ENCODE results near the gene ATN1.
A peak's percentile ranks its signal among the peaks of the same experiment; 100 is the strongest.

The ATN1 gene

DNA sequence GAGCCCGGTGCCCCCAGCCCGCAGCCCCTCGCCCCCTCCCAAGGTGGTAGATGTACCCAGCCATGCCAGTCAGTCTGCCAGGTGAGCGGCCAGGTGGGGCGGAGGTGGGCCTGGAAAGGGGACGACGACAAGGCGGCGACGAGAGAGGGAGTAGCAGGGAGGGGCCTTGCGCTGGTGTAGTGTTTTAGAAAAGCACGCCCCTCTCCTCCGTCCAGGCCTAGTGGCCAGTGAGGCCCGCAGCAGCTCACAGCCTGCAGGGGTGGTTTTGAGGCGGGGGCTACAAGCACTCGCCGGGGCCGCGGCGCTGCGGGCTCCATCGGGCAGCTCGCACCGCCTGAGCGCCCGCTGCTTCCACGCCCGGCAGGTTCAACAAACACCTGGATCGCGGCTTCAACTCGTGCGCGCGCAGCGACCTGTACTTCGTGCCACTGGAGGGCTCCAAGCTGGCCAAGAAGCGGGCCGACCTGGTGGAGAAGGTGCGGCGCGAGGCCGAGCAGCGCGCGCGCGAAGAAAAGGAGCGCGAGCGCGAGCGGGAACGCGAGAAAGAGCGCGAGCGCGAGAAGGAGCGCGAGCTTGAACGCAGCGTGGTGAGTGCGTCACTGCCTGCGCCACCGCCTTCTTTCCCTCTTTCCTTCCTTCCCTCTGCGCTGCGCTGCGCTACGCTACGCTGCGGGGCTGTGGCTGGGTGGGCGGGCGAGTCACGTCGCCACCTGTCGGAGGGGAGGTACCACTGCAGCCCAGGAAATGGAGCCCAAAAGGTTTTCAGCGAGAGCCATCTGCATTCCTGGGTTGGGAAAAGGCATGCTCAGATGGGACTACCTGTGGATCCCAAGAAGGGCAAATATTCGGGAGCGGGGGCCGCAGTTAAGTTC lies 10.0 kb downstream of the ATN1 start (continued):
- TF ChIP-seq ZNF223 (tag by site-specific recombination; IDR thresholded peaks at IDR 0.05), result peak; percentile 81
- TF ChIP-seq ZNF248 (tag by site-specific recombination; IDR thresholded peaks at IDR 0.05), result no peak
- no peak for TF ChIP-seq HOXA7 (CRISPR knock-in tag; IDR thresholded peaks at IDR 0.05; ENCODE audit: borderline replicate concordance)
- no peak for TF ChIP-seq ZNF521 (tag by site-specific recombination; IDR thresholded peaks at IDR 0.05)
- TF ChIP-seq, protein P1, sequence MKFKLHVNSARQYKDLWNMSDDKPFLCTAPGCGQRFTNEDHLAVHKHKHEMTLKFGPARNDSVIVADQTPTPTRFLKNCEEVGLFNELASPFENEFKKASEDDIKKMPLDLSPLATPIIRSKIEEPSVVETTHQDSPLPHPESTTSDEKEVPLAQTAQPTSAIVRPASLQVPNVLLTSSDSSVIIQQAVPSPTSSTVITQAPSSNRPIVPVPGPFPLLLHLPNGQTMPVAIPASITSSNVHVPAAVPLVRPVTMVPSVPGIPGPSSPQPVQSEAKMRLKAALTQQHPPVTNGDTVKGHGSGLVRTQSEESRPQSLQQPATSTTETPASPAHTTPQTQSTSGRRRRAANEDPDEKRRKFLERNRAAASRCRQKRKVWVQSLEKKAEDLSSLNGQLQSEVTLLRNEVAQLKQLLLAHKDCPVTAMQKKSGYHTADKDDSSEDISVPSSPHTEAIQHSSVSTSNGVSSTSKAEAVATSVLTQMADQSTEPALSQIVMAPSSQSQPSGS (tag by site-specific recombination; IDR thresholded peaks at IDR 0.05; ENCODE audit: low read depth), result 0 out of 2 replicates have a peak, but pooled peaks have one; percentile 3
- peak; percentile 89 for TF ChIP-seq ZNF660 (tag by site-specific recombination; IDR thresholded peaks at IDR 0.05)
- peak; percentile 98 for TF ChIP-seq ZFP37 (tag by site-specific recombination; IDR thresholded peaks at IDR 0.05)
- TF ChIP-seq ZXDB (tag by site-specific recombination; IDR thresholded peaks at IDR 0.05), result peak; percentile 94
- peak; percentile 76; the same call in 1 of the 2 replicates for TF ChIP-seq ZBTB20 (tag by site-specific recombination; IDR thresholded peaks at IDR 0.05)
- peak; percentile 75; the same call in 1 of the 2 replicates for TF ChIP-seq ZNF394 (tag by site-specific recombination; IDR thresholded peaks at IDR 0.05; ENCODE audit: borderline replicate concordance)
- peak; percentile 94 for TF ChIP-seq KLF8 (tag by site-specific recombination; IDR thresholded peaks at IDR 0.05)
- TF ChIP-seq ZBTB8A (tag by site-specific recombination; IDR thresholded peaks at IDR 0.05), result peak; percentile 87
- TF ChIP-seq ZNF701 (tag by site-specific recombination; IDR thresholded peaks at IDR 0.05), result no peak
- TF ChIP-seq, protein P2, sequence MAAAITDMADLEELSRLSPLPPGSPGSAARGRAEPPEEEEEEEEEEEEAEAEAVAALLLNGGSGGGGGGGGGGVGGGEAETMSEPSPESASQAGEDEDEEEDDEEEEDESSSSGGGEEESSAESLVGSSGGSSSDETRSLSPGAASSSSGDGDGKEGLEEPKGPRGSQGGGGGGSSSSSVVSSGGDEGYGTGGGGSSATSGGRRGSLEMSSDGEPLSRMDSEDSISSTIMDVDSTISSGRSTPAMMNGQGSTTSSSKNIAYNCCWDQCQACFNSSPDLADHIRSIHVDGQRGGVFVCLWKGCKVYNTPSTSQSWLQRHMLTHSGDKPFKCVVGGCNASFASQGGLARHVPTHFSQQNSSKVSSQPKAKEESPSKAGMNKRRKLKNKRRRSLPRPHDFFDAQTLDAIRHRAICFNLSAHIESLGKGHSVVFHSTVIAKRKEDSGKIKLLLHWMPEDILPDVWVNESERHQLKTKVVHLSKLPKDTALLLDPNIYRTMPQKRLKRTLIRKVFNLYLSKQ (tag by site-specific recombination; IDR thresholded peaks at IDR 0.05; ENCODE audit: borderline replicate concordance), result no peak
- TF ChIP-seq, protein P3, sequence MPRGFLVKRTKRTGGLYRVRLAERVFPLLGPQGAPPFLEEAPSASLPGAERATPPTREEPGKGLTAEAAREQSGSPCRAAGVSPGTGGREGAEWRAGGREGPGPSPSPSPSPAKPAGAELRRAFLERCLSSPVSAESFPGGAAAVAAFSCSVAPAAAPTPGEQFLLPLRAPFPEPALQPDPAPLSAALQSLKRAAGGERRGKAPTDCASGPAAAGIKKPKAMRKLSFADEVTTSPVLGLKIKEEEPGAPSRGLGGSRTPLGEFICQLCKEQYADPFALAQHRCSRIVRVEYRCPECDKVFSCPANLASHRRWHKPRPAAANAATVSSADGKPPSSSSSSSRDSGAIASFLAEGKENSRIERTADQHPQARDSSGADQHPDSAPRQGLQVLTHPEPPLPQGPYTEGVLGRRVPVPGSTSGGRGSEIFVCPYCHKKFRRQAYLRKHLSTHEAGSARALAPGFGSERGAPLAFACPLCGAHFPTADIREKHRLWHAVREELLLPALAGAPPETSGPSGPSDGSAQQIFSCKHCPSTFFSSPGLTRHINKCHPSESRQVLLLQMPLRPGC (tag by site-specific recombination; IDR thresholded peaks at IDR 0.05), result peak; percentile 87
- TF ChIP-seq, protein P4, sequence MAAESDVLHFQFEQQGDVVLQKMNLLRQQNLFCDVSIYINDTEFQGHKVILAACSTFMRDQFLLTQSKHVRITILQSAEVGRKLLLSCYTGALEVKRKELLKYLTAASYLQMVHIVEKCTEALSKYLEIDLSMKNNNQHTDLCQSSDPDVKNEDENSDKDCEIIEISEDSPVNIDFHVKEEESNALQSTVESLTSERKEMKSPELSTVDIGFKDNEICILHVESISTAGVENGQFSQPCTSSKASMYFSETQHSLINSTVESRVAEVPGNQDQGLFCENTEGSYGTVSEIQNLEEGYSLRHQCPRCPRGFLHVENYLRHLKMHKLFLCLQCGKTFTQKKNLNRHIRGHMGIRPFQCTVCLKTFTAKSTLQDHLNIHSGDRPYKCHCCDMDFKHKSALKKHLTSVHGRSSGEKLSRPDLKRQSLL (tag by site-specific recombination; IDR thresholded peaks at IDR 0.05), result no peak; the same call in none of the 2 replicates
- TF ChIP-seq, protein P5, sequence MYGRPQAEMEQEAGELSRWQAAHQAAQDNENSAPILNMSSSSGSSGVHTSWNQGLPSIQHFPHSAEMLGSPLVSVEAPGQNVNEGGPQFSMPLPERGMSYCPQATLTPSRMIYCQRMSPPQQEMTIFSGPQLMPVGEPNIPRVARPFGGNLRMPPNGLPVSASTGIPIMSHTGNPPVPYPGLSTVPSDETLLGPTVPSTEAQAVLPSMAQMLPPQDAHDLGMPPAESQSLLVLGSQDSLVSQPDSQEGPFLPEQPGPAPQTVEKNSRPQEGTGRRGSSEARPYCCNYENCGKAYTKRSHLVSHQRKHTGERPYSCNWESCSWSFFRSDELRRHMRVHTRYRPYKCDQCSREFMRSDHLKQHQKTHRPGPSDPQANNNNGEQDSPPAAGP (tag by site-specific recombination; IDR thresholded peaks at IDR 0.05), result peak; percentile 93
- TF ChIP-seq, protein P6, sequence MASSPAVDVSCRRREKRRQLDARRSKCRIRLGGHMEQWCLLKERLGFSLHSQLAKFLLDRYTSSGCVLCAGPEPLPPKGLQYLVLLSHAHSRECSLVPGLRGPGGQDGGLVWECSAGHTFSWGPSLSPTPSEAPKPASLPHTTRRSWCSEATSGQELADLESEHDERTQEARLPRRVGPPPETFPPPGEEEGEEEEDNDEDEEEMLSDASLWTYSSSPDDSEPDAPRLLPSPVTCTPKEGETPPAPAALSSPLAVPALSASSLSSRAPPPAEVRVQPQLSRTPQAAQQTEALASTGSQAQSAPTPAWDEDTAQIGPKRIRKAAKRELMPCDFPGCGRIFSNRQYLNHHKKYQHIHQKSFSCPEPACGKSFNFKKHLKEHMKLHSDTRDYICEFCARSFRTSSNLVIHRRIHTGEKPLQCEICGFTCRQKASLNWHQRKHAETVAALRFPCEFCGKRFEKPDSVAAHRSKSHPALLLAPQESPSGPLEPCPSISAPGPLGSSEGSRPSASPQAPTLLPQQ (tag by site-specific recombination; IDR thresholded peaks at IDR 0.05), result peak; percentile 82
- TF ChIP-seq, protein P7, sequence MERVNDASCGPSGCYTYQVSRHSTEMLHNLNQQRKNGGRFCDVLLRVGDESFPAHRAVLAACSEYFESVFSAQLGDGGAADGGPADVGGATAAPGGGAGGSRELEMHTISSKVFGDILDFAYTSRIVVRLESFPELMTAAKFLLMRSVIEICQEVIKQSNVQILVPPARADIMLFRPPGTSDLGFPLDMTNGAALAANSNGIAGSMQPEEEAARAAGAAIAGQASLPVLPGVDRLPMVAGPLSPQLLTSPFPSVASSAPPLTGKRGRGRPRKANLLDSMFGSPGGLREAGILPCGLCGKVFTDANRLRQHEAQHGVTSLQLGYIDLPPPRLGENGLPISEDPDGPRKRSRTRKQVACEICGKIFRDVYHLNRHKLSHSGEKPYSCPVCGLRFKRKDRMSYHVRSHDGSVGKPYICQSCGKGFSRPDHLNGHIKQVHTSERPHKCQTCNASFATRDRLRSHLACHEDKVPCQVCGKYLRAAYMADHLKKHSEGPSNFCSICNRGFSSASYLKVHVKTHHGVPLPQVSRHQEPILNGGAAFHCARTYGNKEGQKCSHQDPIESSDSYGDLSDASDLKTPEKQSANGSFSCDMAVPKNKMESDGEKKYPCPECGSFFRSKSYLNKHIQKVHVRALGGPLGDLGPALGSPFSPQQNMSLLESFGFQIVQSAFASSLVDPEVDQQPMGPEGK (tag by site-specific recombination; IDR thresholded peaks at IDR 0.05), result peak; percentile 53; the same call in 1 of the 2 replicates
- no peak for TF ChIP-seq TCF7L2 (IDR thresholded peaks at IDR 0.05; ENCODE audit: borderline replicate concordance, low read depth, low read length)
- TF ChIP-seq GLIS1 (tag by site-specific recombination; IDR thresholded peaks at IDR 0.05), result peak; percentile 39; the same call in 1 of the 2 replicates
- TF ChIP-seq, protein P8, sequence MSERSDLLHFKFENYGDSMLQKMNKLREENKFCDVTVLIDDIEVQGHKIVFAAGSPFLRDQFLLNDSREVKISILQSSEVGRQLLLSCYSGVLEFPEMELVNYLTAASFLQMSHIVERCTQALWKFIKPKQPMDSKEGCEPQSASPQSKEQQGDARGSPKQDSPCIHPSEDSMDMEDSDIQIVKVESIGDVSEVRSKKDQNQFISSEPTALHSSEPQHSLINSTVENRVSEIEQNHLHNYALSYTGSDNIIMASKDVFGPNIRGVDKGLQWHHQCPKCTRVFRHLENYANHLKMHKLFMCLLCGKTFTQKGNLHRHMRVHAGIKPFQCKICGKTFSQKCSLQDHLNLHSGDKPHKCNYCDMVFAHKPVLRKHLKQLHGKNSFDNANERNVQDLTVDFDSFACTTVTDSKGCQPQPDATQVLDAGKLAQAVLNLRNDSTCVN (tag by site-specific recombination; optimal IDR thresholded peaks at IDR 0.05), result peak; percentile 100
- peak; percentile 55; the same call in 1 of the 2 replicates for TF ChIP-seq ZBTB7A (tag by site-specific recombination; IDR thresholded peaks at IDR 0.05; ENCODE audit: low read depth)
- peak; percentile 97 for TF ChIP-seq KLF9 (tag by site-specific recombination; IDR thresholded peaks at IDR 0.05; ENCODE audit: low read depth)
- TF ChIP-seq ZNF391 (tag by site-specific recombination; IDR thresholded peaks at IDR 0.05; ENCODE audit: borderline replicate concordance, low read depth), result peak; percentile 36; the same call in 1 of the 2 replicates
- TF ChIP-seq ZNF2 (tag by site-specific recombination; IDR thresholded peaks at IDR 0.05), result peak; percentile 96
- TF ChIP-seq ZNF626 (tag by site-specific recombination; IDR thresholded peaks at IDR 0.05), result no peak
